ENCODE measurements around the gene NLRP1. TPM values are rescaled to one million over a fixed set of nuclear protein-coding genes. Genes with fewer than 3 reads are reported as not detected.

Gene NLRP1
- total and polyA plus RNA-seq, 9 of the 15 experiments (the other 6 are each of a cell fraction or from before 2014, with no cell fraction given) = 4.0 to 69.4 (median 27.7) TPM

- TF ChIP-seq ZNF436 (CRISPR knock-in tag; IDR thresholded peaks at IDR 0.05) (no peak), TCF7L2 (IDR thresholded peaks at IDR 0.05; ENCODE audit: low read depth, low read length) (no peak), ZMIZ1 (IDR thresholded peaks at IDR 0.05; ENCODE audit: low read depth in 2 of 2, low read length in 2 of 2) (no peak; a peak in 1 of 4 replicates), ZBTB7A (IDR thresholded peaks at IDR 0.05; ENCODE audit: borderline replicate concordance, control insufficient read depth, low read depth, low read length) (no peak), ATF7 (IDR thresholded peaks at IDR 0.05) (no peak; the same call in 1 of the 2 replicates), ZNF512 (tag; IDR thresholded peaks at IDR 0.05) (no peak), USF1 (CRISPR knock-in tag; IDR thresholded peaks at IDR 0.05) (0 out of 2 replicates have a peak, but pooled peaks have one; percentile 46), DLX4 (CRISPR knock-in tag; IDR thresholded peaks at IDR 0.05) (no peak), SRSF9 (IDR thresholded peaks at IDR 0.05; ENCODE audit: borderline replicate concordance, low read depth, low read length) (no peak), BRD4 (IDR thresholded peaks at IDR 0.05) (0 out of 2 replicates have a peak, but pooled peaks have one; percentile 43), TBL1XR1 (IDR thresholded peaks at IDR 0.05; ENCODE audit: low read length in 2 of 2) (no peak; a peak in 1 of 4 replicates), LARP7 (IDR thresholded peaks at IDR 0.05) (no peak), GTF2E2 (tag; IDR thresholded peaks at IDR 0.05) (no peak), CBX3 (IDR thresholded peaks at IDR 0.05; ENCODE audit: borderline replicate concordance in 1 of 2, low read length in 2 of 2) (no peak), CBFA2T2 (conservative IDR thresholded peaks at IDR 0.05) (no peak), STAT5B (CRISPR knock-in tag; IDR thresholded peaks at IDR 0.05) (no peak), ZNF212 (CRISPR knock-in tag; IDR thresholded peaks at IDR 0.05) (no peak), TSHZ1 (CRISPR knock-in tag; IDR thresholded peaks at IDR 0.05) (no peak), TAF15 (IDR thresholded peaks at IDR 0.05; ENCODE audit: low read depth, low read length) (no peak)
Measured at GRCh38 chr17:5619088-5619740, 34.9 kb upstream of the NLRP1 start (continued).

Data from K562 (cell line).